Measurements from ENCODE around the gene MED16. TPM values are rescaled to one million over a fixed set of nuclear protein-coding genes. Genes with fewer than 3 reads are reported as not detected.

The MED16 gene
- total RNA-seq, 2 experiments from 2014 or later: 19.1 to 54.3 TPM

DNA sequence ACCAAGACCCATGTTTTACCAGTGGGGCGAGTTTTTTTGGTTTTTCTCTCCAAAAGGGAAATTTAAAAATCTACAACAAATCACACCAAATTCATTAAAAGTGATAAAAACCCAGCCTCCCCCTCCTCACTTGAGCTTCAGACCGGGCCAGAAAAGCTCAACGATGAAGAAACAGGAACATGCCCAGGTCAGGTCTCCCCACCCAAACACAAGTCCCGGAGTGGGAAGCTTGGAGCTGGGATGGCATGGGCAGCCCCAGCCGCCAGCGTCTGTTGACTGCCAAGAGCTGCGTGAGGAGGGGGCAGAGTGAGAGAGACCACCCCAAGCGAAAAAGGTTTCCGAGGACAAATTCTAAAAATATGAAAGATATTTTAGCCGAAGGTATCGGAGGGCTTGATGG, 4.0 kb upstream of the MED16 start:
- DNase-seq (ENCODE audit: low spot score): no peak
- ChIA-PET CTCF (ENCODE audit: unreplicated experiment) (no interaction called here), POLR2A (no interaction called here)
- peaks cover 17% of the 10 kb centered on the region; the same call in 1 of the 2 replicates for H3K36me3 ChIP-seq (ENCODE audit: insufficient read depth, low read length)
- H3K27ac ChIP-seq (ENCODE audit: low read depth, low read length, poor library complexity, severe bottlenecking): no peak overlapping the region
- no peaks in the 10 kb centered on the region for H3K9me3 ChIP-seq (ENCODE audit: low read length)
- peaks cover 25% of the 10 kb centered on the region for H3K4me1 ChIP-seq (ENCODE audit: insufficient read depth, low read length, poor library complexity, severe bottlenecking)
- no peaks in the 10 kb centered on the region for H3K9me2 ChIP-seq (ENCODE audit: insufficient read depth, low read length)
- H3K79me2 ChIP-seq (ENCODE audit: insufficient read depth, low read depth, low read length): 0 out of 2 replicates have a peak, but pooled peaks cover 5% of the 10 kb centered on the region
- TF ChIP-seq EZH2phosphoT487 (IDR thresholded peaks at IDR 0.05; ENCODE audit: borderline replicate concordance, low read depth, low read length) (no peak), CTCF (conservative IDR thresholded peaks at IDR 0.05; ENCODE audit: low read length) (no peak)
- H4K20me1 ChIP-seq (ENCODE audit: insufficient read depth, low read length): no peaks in the 10 kb centered on the region
- no TSS peak for BruUV-seq (replicated peaks)
- H3K4me2 ChIP-seq (ENCODE audit: low read length): no peak overlapping the region
- H2AFZ ChIP-seq (ENCODE audit: low read length): no peak overlapping the region
- H3K4me3 ChIP-seq (ENCODE audit: low read depth, low read length, poor library complexity, severe bottlenecking): no peak overlapping the region
- intact Hi-C loops (cut with micrococcal nuclease; ENCODE audit: unreplicated experiment): no loop called here

- POLR2A ChIA-PET: no interaction called here
- CTCF ChIA-PET (ENCODE audit: unreplicated experiment): no interaction called here
- no TSS peak for BruUV-seq (replicated peaks)
Observed at GRCh38 chr19:896434-896833, 3.4 kb upstream of the MED16 start.

More at GRCh38 chr19:896434-896833, 3.4 kb upstream of the MED16 start:
- Histone ChIP-seq H3K4me3 (ENCODE audit: low read depth, low read length, poor library complexity, severe bottlenecking) (no peak overlapping the region), H3K79me2 (ENCODE audit: insufficient read depth, low read depth, low read length) (0 out of 2 replicates have a peak, but pooled peaks cover 5% of the 10 kb centered on the region), H4K20me1 (ENCODE audit: insufficient read depth, low read length) (no peaks in the 10 kb centered on the region), H3K4me1 (ENCODE audit: insufficient read depth, low read length, poor library complexity, severe bottlenecking) (peaks cover 27% of the 10 kb centered on the region), H3K9me3 (ENCODE audit: low read length) (no peaks in the 10 kb centered on the region), H3K27ac (ENCODE audit: low read depth, low read length, poor library complexity, severe bottlenecking) (no peak overlapping the region), H3K9me2 (ENCODE audit: insufficient read depth, low read length) (no peaks in the 10 kb centered on the region), H3K36me3 (ENCODE audit: insufficient read depth, low read length) (peaks cover 13% of the 10 kb centered on the region; the same call in 1 of the 2 replicates), H3K4me2 (ENCODE audit: low read length) (no peak overlapping the region), H2AFZ (ENCODE audit: low read length) (no peak overlapping the region)
- intact Hi-C loops (cut with micrococcal nuclease; ENCODE audit: unreplicated experiment): no loop called here
- DNase-seq (ENCODE audit: low spot score): no peak
- TF ChIP-seq CTCF (conservative IDR thresholded peaks at IDR 0.05; ENCODE audit: low read length) (no peak), EZH2phosphoT487 (IDR thresholded peaks at IDR 0.05; ENCODE audit: borderline replicate concordance, low read depth, low read length) (no peak)
